Hepatocyte (in vitro differentiated cells): ENCODE data around the gene PRDM11.

Experiments used
- EZH2 ChIP-seq: fragments of 200-600 bp; sonication (generic); IDR thresholded peaks from 2 replicates; pipeline ENCODE4 v1.6.1; 2016; ENCODE audit warnings: antibody characterized with exemption, mild to moderate bottlenecking, borderline replicate concordance
- EZH2phosphoT487 ChIP-seq: fragments of 200-600 bp; sonication (generic); IDR thresholded peaks from one replicate; pipeline ENCODE4 v1.6.1; 2018; ENCODE audit warnings: antibody characterized with exemption, mild to moderate bottlenecking, low read depth, moderate library complexity; ENCODE audit not compliant: unreplicated experiment, severe bottlenecking

- no peak for TF ChIP-seq EZH2phosphoT487
- TF ChIP-seq EZH2: no peak
These were observed 93.3 kb downstream of the PRDM11 start for GRCh38 chr11:45239733-45240132.
